ENCODE results near the gene SLAMF6. TPM values are rescaled to one million over a fixed set of nuclear protein-coding genes. Genes with fewer than 3 reads are reported as not detected.

Gene SLAMF6
- polyA plus RNA-seq, 1 donor (not counting 4 experiments of a cell fraction or from before 2014, with no cell fraction given): not detected

DNA sequence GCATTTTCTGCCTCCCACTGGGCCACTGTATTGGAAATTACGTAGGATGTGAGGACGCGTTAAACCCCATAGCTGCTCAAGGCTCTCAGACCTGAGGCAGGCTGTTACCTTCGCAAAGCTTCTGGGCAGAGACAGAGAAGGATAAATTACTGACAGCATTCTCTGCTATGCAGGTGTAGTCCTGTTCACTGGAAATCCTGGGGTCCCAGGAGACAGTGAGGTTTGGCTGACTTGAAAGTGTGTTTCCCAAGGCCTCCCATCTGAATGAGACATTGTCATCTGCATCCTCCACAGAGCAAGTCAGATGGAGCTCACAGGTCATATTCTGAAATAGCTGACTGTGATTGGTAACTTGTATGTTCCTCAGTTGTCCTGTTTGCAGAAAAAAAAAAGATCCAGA lies 32.0 kb downstream of the SLAMF6 start:
- H3K4me3 ChIP-seq (ENCODE audit: control insufficient read depth in 2 of 3, extremely low read depth in 1 of 3, insufficient read depth in 2 of 3, low read depth in 1 of 3, low read length in 3 of 3): no peak overlapping the region
- TF ChIP-seq, protein P1, sequence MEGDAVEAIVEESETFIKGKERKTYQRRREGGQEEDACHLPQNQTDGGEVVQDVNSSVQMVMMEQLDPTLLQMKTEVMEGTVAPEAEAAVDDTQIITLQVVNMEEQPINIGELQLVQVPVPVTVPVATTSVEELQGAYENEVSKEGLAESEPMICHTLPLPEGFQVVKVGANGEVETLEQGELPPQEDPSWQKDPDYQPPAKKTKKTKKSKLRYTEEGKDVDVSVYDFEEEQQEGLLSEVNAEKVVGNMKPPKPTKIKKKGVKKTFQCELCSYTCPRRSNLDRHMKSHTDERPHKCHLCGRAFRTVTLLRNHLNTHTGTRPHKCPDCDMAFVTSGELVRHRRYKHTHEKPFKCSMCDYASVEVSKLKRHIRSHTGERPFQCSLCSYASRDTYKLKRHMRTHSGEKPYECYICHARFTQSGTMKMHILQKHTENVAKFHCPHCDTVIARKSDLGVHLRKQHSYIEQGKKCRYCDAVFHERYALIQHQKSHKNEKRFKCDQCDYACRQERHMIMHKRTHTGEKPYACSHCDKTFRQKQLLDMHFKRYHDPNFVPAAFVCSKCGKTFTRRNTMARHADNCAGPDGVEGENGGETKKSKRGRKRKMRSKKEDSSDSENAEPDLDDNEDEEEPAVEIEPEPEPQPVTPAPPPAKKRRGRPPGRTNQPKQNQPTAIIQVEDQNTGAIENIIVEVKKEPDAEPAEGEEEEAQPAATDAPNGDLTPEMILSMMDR (optimal IDR thresholded peaks at IDR 0.05 in 1 of 3, IDR thresholded peaks at IDR 0.05 in 1 of 3, conservative IDR thresholded peaks at IDR 0.05 in 1 of 3; ENCODE audit: extremely low read depth in 1 of 3, insufficient read depth in 2 of 3, low read length in 3 of 3): no peak
- no peak for TF ChIP-seq EZH2 (IDR thresholded peaks at IDR 0.05; ENCODE audit: low read length)

DNA sequence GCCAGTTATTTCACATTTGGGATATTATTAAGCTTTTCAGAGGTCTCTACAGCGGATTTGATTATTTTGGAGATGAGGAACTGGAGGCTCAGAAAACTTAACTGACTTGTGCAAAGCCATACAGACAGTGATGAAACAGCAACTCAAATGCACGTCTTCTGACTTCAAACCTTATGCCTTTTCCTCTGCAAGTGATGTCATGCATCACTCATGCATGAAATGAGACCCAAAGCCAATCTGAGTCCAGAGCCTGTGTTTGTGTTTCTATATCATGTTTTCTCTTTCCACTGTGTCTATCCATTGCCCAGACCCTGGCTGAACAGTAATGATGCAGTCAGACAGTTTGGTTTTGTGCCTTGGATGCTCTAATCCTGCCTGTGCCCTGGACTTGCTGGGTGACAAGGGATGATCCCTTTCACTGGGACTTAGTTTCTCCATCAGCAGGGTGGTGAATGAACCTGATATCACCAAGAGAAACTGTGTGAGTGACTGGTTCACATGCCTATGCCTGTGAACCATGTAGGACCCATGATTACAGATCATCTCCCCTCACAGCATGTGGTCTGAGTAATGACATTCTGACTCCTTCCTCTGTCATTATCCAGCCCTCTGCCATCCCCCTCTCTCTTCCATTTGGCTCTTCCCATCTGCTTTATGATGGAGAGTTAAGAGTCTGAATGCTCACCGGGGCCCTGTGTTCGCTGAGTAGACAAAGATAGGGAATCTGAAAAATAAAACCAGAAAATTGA lies 33.4 kb downstream of the SLAMF6 start:
- Histone ChIP-seq H3K9ac (ENCODE audit: control insufficient read depth, extremely low read depth, insufficient read depth, low read length) (no peak overlapping the region), H3K36me3 (ENCODE audit: control insufficient read depth in 2 of 2, extremely low read depth in 1 of 2, insufficient read depth in 2 of 2, low read length in 2 of 2) (no peaks in the 10 kb centered on the region), H2AFZ (ENCODE audit: control insufficient read depth, low read length) (no peak overlapping the region), H3K9me1 (ENCODE audit: control insufficient read depth, extremely low read depth, insufficient read depth, low read length) (no peaks in the 10 kb centered on the region), H4K20me1 (ENCODE audit: control insufficient read depth, extremely low read depth, insufficient read depth, low read length) (no peaks in the 10 kb centered on the region), H3K27me3 (ENCODE audit: control insufficient read depth, extremely low read depth, insufficient read depth, low read length) (peaks cover 2% of the 10 kb centered on the region), H3K4me2 (ENCODE audit: control insufficient read depth, extremely low read depth, insufficient read depth, low read depth, low read length) (no peak overlapping the region), H3K4me1 (ENCODE audit: control insufficient read depth, extremely low read depth, insufficient read depth, low read length) (no peaks in the 10 kb centered on the region), H3K79me2 (ENCODE audit: control insufficient read depth, insufficient read depth, low read length) (no peaks in the 10 kb centered on the region), H3K4me3 (ENCODE audit: control insufficient read depth in 2 of 3, extremely low read depth in 1 of 3, insufficient read depth in 2 of 3, low read depth in 1 of 3, low read length in 3 of 3) (no peak overlapping the region), H3K27ac (ENCODE audit: control insufficient read depth, insufficient read depth, low read length) (no peak overlapping the region), H3K9me3 (ENCODE audit: control insufficient read depth, low read depth, low read length) (no peaks in the 10 kb centered on the region)
- dilution Hi-C loops (cut with MboI; ENCODE audit: extremely low pct_ligation_motif_present, low sequenced_read_pairs): no loop called here
- TF ChIP-seq, protein P1 (optimal IDR thresholded peaks at IDR 0.05 in 1 of 3, IDR thresholded peaks at IDR 0.05 in 1 of 3, conservative IDR thresholded peaks at IDR 0.05 in 1 of 3; ENCODE audit: extremely low read depth in 1 of 3, insufficient read depth in 2 of 3, low read length in 3 of 3): no peak
- no peak for TF ChIP-seq EZH2 (IDR thresholded peaks at IDR 0.05; ENCODE audit: low read length)
- no peak for FAIRE-seq
- no peak for DNase-seq (ENCODE audit: low read depth, low spot score)

More for the DNA sequence above, 32.0 kb downstream of the SLAMF6 start:
- FAIRE-seq: no peak
- Histone ChIP-seq H3K9ac (ENCODE audit: control insufficient read depth, extremely low read depth, insufficient read depth, low read length) (no peak overlapping the region), H3K4me2 (ENCODE audit: control insufficient read depth, extremely low read depth, insufficient read depth, low read depth, low read length) (no peak overlapping the region), H3K27ac (ENCODE audit: control insufficient read depth, insufficient read depth, low read length) (no peak overlapping the region), H3K79me2 (ENCODE audit: control insufficient read depth, insufficient read depth, low read length) (no peaks in the 10 kb centered on the region), H3K27me3 (ENCODE audit: control insufficient read depth, extremely low read depth, insufficient read depth, low read length) (peaks cover 2% of the 10 kb centered on the region), H2AFZ (ENCODE audit: control insufficient read depth, low read length) (no peak overlapping the region), H3K36me3 (ENCODE audit: control insufficient read depth in 2 of 2, extremely low read depth in 1 of 2, insufficient read depth in 2 of 2, low read length in 2 of 2) (no peaks in the 10 kb centered on the region), H3K9me3 (ENCODE audit: control insufficient read depth, low read depth, low read length) (no peaks in the 10 kb centered on the region), H4K20me1 (ENCODE audit: control insufficient read depth, extremely low read depth, insufficient read depth, low read length) (no peaks in the 10 kb centered on the region), H3K9me1 (ENCODE audit: control insufficient read depth, extremely low read depth, insufficient read depth, low read length) (no peaks in the 10 kb centered on the region), H3K4me1 (ENCODE audit: control insufficient read depth, extremely low read depth, insufficient read depth, low read length) (no peaks in the 10 kb centered on the region)
- no peak for DNase-seq (ENCODE audit: low read depth, low spot score)
- dilution Hi-C loops (cut with MboI; ENCODE audit: extremely low pct_ligation_motif_present, low sequenced_read_pairs): no loop called here

Measured in keratinocyte (primary cell).